ENCODE measurements around the gene LIM2.

DNA sequence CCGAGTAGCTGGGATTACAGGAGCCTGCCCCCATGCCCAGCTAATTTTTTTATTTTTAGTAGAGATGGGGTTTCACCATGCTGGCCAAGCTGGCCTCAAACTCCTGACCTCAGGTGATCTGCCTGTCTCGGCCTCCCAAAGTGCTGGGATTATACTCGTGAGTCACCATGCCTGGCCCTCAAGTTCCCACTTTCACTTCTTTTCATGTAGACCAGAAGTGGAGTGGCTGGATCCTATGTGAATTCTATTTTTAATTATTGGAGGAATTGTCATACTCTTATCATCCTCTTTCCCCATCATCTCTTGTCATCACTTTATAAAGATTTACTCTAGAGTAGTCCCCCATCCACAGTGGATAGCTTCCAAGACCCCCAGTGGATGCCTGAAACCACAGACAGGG lies 42.4 kb upstream of the LIM2 start:
- TF ChIP-seq PRMT5 (CRISPR knock-in tag; IDR thresholded peaks at IDR 0.05) (no peak), FOXK2 (conservative IDR thresholded peaks at IDR 0.05 in 1 of 2, IDR thresholded peaks at IDR 0.05 in 1 of 2; ENCODE audit: low read depth in 2 of 2) (no peak), HLTF (IDR thresholded peaks at IDR 0.05) (no peak), CC2D1A (IDR thresholded peaks at IDR 0.05) (no peak), POLR2AphosphoS2 (IDR thresholded peaks at IDR 0.05; ENCODE audit: low read length) (no peak), YY1 (IDR thresholded peaks at IDR 0.05; ENCODE audit: borderline replicate concordance in 1 of 3, control insufficient read depth in 1 of 3, extremely low read depth in 1 of 3, insufficient read depth in 3 of 3, insufficient read length in 1 of 3, insufficient replicate concordance in 2 of 3, low read depth in 1 of 3, low read length in 2 of 3) (no peak), XRCC4 (IDR thresholded peaks at IDR 0.05; ENCODE audit: extremely low read depth, insufficient read depth, insufficient read length) (no peak), STAT5B (CRISPR knock-in tag; IDR thresholded peaks at IDR 0.05) (no peak)
- TF ChIP-seq, protein P1, sequence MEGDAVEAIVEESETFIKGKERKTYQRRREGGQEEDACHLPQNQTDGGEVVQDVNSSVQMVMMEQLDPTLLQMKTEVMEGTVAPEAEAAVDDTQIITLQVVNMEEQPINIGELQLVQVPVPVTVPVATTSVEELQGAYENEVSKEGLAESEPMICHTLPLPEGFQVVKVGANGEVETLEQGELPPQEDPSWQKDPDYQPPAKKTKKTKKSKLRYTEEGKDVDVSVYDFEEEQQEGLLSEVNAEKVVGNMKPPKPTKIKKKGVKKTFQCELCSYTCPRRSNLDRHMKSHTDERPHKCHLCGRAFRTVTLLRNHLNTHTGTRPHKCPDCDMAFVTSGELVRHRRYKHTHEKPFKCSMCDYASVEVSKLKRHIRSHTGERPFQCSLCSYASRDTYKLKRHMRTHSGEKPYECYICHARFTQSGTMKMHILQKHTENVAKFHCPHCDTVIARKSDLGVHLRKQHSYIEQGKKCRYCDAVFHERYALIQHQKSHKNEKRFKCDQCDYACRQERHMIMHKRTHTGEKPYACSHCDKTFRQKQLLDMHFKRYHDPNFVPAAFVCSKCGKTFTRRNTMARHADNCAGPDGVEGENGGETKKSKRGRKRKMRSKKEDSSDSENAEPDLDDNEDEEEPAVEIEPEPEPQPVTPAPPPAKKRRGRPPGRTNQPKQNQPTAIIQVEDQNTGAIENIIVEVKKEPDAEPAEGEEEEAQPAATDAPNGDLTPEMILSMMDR (IDR thresholded peaks at IDR 0.05 in 2 of 3, conservative IDR thresholded peaks at IDR 0.05 in 1 of 3; ENCODE audit: insufficient read depth in 2 of 3, low read depth in 1 of 3, low read length in 3 of 3), result no peak
